Left ventricle myocardium superior (tissue), 1 donor: Measurements from ENCODE around the gene F2RL2. TPM values are rescaled to one million over a fixed set of nuclear protein-coding genes. Genes with fewer than 3 reads are reported as not detected.

Source experiments
- ATAC-seq: fragments of 200-7000 bp; cut with Tn5 transposase; one replicate; pipeline ENCODE4 v1.9.1; 2020; ENCODE audit warnings: mild to moderate bottlenecking, moderate library complexity
- DNase-seq: peaks from one replicate; pipeline ENCODE4 v3.0.0-alpha.2; 2020
- intact Hi-C: fragments of 100-400 bp; cut with micrococcal nuclease; formaldehyde crosslinking; loops from one replicate; pipeline ENCODE4 v1.11.0; 2022
- long read RNA-seq: library from polyadenylated mRNA; unstranded; transcript quantifications from one replicate; pipeline ENCODE4 v2.0.0, GENCODE V29; 2021
- total RNA-seq: library from RNA; stranded (reverse); fragmentation: NEBNext Ultra II Directional; extraction: Animal tissue kit (Norgen Biotek cat#: 25700); gene quantifications from one replicate; pipeline ENCODE4 v1.2.1, GENCODE V29; 2021
- donor health status: DM: no; HTN: yes; CAD: no; lungs with severe emphysema.

F2RL2 gene, protein sequence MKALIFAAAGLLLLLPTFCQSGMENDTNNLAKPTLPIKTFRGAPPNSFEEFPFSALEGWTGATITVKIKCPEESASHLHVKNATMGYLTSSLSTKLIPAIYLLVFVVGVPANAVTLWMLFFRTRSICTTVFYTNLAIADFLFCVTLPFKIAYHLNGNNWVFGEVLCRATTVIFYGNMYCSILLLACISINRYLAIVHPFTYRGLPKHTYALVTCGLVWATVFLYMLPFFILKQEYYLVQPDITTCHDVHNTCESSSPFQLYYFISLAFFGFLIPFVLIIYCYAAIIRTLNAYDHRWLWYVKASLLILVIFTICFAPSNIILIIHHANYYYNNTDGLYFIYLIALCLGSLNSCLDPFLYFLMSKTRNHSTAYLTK
- total RNA-seq: 0.27 TPM
- long read RNA-seq: 0 reads

GRCh38 chr5:76622973-76623596 lies at the start of gene F2RL2:
TSS of gene F2RL2 (minus strand) at chr5:76623403. CDS start at chr5:76623230, 173 bp downstream.
- ATAC-seq (peak; percentile 72), DNase-seq (peak; percentile 28)
- intact Hi-C loops: no loop called here

DNA sequence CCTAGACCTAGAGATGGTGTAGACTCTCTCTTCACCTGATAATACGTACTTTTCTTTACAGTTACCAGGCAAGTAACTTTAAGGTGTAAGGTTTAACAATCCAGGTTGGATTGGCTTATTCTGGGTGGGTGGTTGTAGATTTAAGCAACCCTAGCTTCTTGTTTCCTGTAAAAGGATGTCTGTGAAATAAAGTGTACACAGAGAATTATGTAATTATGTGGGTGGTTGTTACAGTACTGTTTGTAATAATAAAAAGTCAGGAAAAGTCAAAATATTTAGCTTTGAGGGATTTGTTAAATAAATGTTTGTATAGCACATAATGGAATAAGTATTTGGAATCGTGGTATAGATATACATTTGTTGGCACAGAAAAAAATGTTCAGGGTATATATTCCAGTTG lies 49.0 kb upstream of the F2RL2 start:
- intact Hi-C loops: no loop called here
- no peak for ATAC-seq
- DNase-seq: no peak

GRCh38 chr5:76670508-76670907 lies 47.3 kb upstream of the F2RL2 start:
- no peak for ATAC-seq
- DNase-seq: no peak
- intact Hi-C loops: no loop called here

GRCh38 chr5:76669245-76669644 lies 46.0 kb upstream of the F2RL2 start:
- DNase-seq (no peak), ATAC-seq (no peak)
- intact Hi-C loops: no loop called here

DNA sequence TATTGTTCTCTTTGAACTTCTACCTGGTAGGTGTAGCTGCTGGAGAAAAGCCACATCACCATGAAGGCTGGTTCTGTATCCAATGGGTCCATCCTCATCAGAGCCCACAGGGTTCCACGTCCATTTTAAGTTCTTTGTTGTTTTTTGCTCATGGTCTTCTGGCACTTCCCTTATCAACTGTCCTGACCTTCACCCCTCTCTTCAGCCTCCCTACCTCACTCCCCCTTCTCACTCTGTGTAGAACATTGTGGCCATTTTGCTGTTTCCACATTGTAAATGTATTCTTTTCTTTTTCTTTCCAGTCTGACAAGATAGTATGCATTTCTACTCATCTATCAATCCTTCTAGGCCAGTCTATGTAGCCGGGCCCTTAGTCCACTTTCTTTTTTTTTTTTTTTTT lies 44.3 kb upstream of the F2RL2 start:
- no peak for ATAC-seq
- no peak for DNase-seq
- intact Hi-C loops: no loop called here

GRCh38 chr5:76664079-76664478 lies 40.9 kb upstream of the F2RL2 start:
- intact Hi-C loops: no loop called here
- no peak for DNase-seq
- ATAC-seq: no peak

GRCh38 chr5:76663573-76663972 lies 40.4 kb upstream of the F2RL2 start:
- intact Hi-C loops: no loop called here
- no peak for DNase-seq
- ATAC-seq: no peak

GRCh38 chr5:76662521-76662920 lies 39.3 kb upstream of the F2RL2 start:
- intact Hi-C loops: no loop called here

DNA sequence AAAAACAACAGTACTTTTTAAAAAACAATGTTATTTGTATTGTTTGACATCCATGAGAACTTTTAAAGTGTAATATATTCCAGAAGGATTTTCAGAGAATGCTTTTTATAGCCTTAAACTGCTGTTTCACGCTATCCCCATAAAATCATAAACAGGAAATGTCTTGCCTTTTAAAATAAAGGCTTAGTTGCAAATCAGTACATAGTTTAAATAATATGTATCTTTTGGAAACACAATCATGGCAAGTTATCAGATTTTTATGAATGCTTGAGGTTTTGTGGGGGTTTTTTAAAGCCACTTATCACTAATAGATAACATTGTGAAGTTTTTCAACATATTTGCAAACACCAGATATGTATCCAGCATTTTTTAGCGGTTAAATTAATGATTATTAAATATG lies 37.2 kb upstream of the F2RL2 start:
- DNase-seq (no peak), ATAC-seq (no peak)
- intact Hi-C loops: no loop called here

More at GRCh38 chr5:76662521-76662920, 39.3 kb upstream of the F2RL2 start:
- no peak for DNase-seq
- ATAC-seq: no peak

GRCh38 chr5:76657683-76658311 lies 34.6 kb upstream of the F2RL2 start:
- ATAC-seq (no peak), DNase-seq (no peak)
- intact Hi-C loops: no loop called here

GRCh38 chr5:76657091-76657490 lies 33.9 kb upstream of the F2RL2 start:
- ATAC-seq (no peak), DNase-seq (no peak)
- intact Hi-C loops: no loop called here

DNA sequence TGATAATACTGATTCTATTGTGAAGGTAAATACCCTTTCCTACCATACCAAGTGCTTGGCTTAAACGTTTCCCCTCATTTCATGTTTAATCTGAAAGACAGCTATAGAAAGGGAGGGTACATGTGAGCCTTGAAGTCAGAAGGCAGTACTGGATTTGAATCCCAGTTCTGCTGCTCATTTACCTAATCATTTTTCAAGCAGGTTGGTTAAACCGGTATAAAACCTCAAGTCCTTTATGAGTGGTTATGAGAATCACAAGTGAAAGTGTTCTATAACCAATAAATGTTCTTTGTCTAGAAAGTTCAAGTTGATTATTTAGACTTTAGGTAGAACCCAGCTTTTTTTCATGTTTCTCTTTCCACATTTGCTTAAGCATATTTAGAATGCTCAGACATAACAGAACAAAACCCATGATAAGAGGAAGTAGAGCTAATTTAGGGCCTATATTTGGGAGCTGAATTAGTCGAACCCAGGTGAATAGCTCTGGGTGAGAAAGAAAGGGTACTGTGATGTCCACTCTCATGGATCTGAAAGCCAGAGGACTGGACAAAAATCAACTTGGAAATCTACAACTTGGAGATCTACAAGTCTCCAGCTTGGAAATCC lies 29.7 kb upstream of the F2RL2 start:
- no peak for DNase-seq
- intact Hi-C loops: no loop called here

GRCh38 chr5:76649140-76649539 lies 25.9 kb upstream of the F2RL2 start:
- no peak for ATAC-seq
- no peak for DNase-seq
- intact Hi-C loops: no loop called here

More for the DNA sequence above, 29.7 kb upstream of the F2RL2 start:
- ATAC-seq: no peak

GRCh38 chr5:76643371-76643770 lies 20.2 kb upstream of the F2RL2 start:
- no peak for ATAC-seq
- intact Hi-C loops: no loop called here
- no peak for DNase-seq

- intact Hi-C loops: no loop called here
- ATAC-seq (no peak), DNase-seq (no peak)
Measured at GRCh38 chr5:76642390-76643040, 19.3 kb upstream of the F2RL2 start.

- DNase-seq (peak; percentile 41), ATAC-seq (peak; percentile 35)
- intact Hi-C loops: no loop called here
Measured at GRCh38 chr5:76641514-76642120, 18.4 kb upstream of the F2RL2 start.

DNA sequence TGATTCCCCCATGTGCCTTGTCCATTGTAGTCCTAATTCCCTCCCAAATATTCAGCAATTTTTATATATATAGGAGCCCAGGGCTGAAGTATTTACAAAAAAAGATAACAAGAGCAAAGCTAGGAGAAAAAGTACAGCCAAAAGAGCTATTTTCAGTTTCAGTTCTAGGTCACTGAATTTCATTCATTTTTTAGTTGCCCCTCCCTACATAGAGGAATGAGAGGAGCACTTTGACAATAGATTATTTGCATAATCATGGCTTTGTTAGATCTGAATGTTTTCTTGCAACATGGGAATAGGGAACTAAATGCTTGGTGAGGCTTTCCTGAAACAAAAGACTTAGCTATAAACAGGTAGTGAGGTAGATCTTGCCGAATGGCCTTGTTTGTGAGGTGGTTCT lies 15.3 kb upstream of the F2RL2 start:
- ATAC-seq: no peak
- DNase-seq: no peak
- intact Hi-C loops: no loop called here

- DNase-seq: no peak
- no peak for ATAC-seq
- intact Hi-C loops: no loop called here
Measured at GRCh38 chr5:76637490-76637889, 14.3 kb upstream of the F2RL2 start.

GRCh38 chr5:76634661-76635060 lies 11.5 kb upstream of the F2RL2 start:
- DNase-seq (no peak), ATAC-seq (no peak)
- intact Hi-C loops: no loop called here
